Activated CD4-positive, alpha-beta memory T cell treated with anti-CD3 and anti-CD28 coated beads, Interleukin-2, amount 10 ng/mL, durations not matched to agents 7 days and 5 days (primary cell): Measurements from ENCODE around the gene TMEM86A. TPM values are rescaled to one million over a fixed set of nuclear protein-coding genes. Genes with fewer than 3 reads are reported as not detected.

Experiments
- CTCF ChIA-PET: fragments of 350-600 bp; sonication (Branson Sonifier 250); formaldehyde crosslinking; loops from one replicate; lab custom pipeline; 2021; ENCODE audit warnings: antibody characterized with exemption, inconsistent platforms; lab: Charles Lee
- POLR2A ChIA-PET: fragments of 350-600 bp; sonication (Branson Sonifier 250); formaldehyde crosslinking; loops from one replicate; lab custom pipeline; 2021; ENCODE audit warnings: antibody characterized with exemption; lab: Charles Lee
- DNase-seq: peaks from one replicate; pipeline ENCODE4 v3.0.0-alpha.2; 2020
- H3K27ac Mint-ChIP-seq: one replicate; pipeline ENCODE4 v1.8.0; 2021; ENCODE audit warnings: mild to moderate bottlenecking, mixed read lengths
- H3K27me3 Mint-ChIP-seq: one replicate; pipeline ENCODE4 v1.8.0; 2021; ENCODE audit warnings: mixed read lengths
- H3K36me3 Mint-ChIP-seq: one replicate; pipeline ENCODE4 v1.8.0; 2021; ENCODE audit warnings: low read depth, mixed read lengths
- H3K4me1 Mint-ChIP-seq: one replicate; pipeline ENCODE4 v1.8.0; 2021; ENCODE audit warnings: mixed read lengths
- H3K4me3 Mint-ChIP-seq: one replicate; pipeline ENCODE4 v1.8.0; 2021; ENCODE audit warnings: mild to moderate bottlenecking, mixed read lengths
- H3K9me3 Mint-ChIP-seq: one replicate; pipeline ENCODE4 v1.8.0; 2021; ENCODE audit warnings: mixed read lengths
- total RNA-seq, 2 experiments: library from RNA; stranded (reverse); gene quantifications; one replicate each; pipeline ENCODE4 v1.2.3, GENCODE V29; 2021

Gene TMEM86A
- total RNA-seq, 2 experiments from 2014 or later: 1.8 to 2.4 TPM

GRCh38 chr11:18715476-18715875 lies 16.9 kb downstream of the TMEM86A start:
- no peak for DNase-seq
- ChIA-PET CTCF (interaction anchor here (1.1 to 1.6 kb wide), 2 partner anchors 8 to 12 kb away, joined by 3 read pairs; no protein-coding TSS in a partner anchor), POLR2A (no interaction called here)
- H3K4me3 Mint-ChIP-seq: no peak overlapping the region
- H3K27me3 Mint-ChIP-seq: peaks cover 11% of the 10 kb centered on the region
- no peaks in the 10 kb centered on the region for H3K4me1 Mint-ChIP-seq
- H3K27ac Mint-ChIP-seq: no peak overlapping the region
- no peaks in the 10 kb centered on the region for H3K36me3 Mint-ChIP-seq
- no peaks in the 10 kb centered on the region for H3K9me3 Mint-ChIP-seq

DNA sequence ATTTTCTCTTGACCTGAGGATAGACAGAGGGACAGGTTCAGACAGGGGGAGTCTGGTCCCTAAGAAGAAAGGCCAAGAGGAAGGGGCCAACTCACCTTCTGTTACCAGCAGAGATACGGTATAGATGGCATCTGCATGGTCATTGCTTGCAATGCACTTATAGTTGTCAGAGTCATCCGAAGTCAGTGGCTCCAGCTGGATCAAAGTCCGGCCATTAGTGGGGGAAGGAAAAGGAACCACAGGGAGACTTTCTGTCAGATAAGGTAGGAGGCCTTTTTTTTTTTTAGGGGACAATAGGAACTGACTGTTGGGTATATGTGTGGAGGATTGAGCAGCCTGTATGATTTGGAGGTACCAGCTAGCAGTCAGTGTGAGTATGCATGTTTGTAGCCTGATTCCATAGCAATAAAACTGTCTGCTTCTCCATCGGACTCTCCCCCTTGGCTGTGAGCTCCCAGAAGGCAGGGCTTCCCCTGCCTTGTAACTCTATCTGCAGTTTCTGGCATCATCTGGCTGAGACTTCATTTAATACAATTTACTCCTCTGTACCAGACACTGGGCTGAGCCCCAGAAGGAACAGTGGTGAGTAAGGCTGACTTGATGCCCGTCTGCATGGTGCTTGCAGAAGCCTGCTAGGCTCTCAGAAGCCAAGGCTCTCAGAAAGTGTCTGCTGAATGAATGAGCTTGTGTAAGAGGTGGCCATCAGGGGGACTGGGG lies 21.7 kb downstream of the TMEM86A start:
- POLR2A ChIA-PET: interaction anchor here (0.6 to 3.0 kb wide), 4 partner anchors 22 to 139 kb away, joined by 3 to 10 read pairs (median 4); partner anchors contain the start of genes SPTY2D1 and TMEM86A
- Mint-ChIP-seq H3K27ac (no peak overlapping the region), H3K27me3 (peaks cover 14% of the 10 kb centered on the region), H3K9me3 (no peaks in the 10 kb centered on the region), H3K36me3 (no peaks in the 10 kb centered on the region), H3K4me3 (peak overlapping the region; percentile 80), H3K4me1 (peaks cover 12% of the 10 kb centered on the region)
- DNase-seq: no peak
- CTCF ChIA-PET: interaction anchor here (0.9 to 4.4 kb wide), 5 partner anchors 7 to 605 kb away, joined by 3 to 45 read pairs (median 10); no protein-coding TSS in a partner anchor

- no peak overlapping the region for H3K27ac Mint-ChIP-seq
- peaks cover 12% of the 10 kb centered on the region for H3K4me1 Mint-ChIP-seq
- H3K27me3 Mint-ChIP-seq: peaks cover 14% of the 10 kb centered on the region
- ChIA-PET CTCF (interaction anchor here (0.7 to 4.4 kb wide), 35 partner anchors 8 to 605 kb away, joined by 3 to 45 read pairs (median 7); partner anchors contain the start of genes LDHA, SPTY2D1, TMEM86A and TSG101), POLR2A (interaction anchor here (0.8 to 3.0 kb wide), 5 partner anchors 23 to 194 kb away, joined by 3 to 10 read pairs (median 6); partner anchors contain the start of genes SPTY2D1, TMEM86A and TSG101)
- H3K4me3 Mint-ChIP-seq: peak overlapping the region; percentile 80
- H3K36me3 Mint-ChIP-seq: no peaks in the 10 kb centered on the region
- peak; percentile 81 for DNase-seq
- H3K9me3 Mint-ChIP-seq: no peaks in the 10 kb centered on the region
Observed at GRCh38 chr11:18720808-18721560, 22.4 kb downstream of the TMEM86A start.

GRCh38 chr11:18721561-18722292 lies 23.1 kb downstream of the TMEM86A start:
- ChIA-PET POLR2A (interaction anchor here (0.6 to 3.0 kb wide), 8 partner anchors 10 to 195 kb away, joined by 3 to 10 read pairs (median 5); partner anchors contain the start of genes SPTY2D1, TMEM86A and TSG101), CTCF (interaction anchor here (0.6 to 4.4 kb wide), 55 partner anchors 9 to 815 kb away, joined by 3 to 45 read pairs (median 5); partner anchors contain the start of genes HPS5, LDHA, SPTY2D1 and TMEM86A)
- peak overlapping the region; percentile 31 for H3K27ac Mint-ChIP-seq
- peaks cover 11% of the 10 kb centered on the region for H3K27me3 Mint-ChIP-seq
- no peaks in the 10 kb centered on the region for H3K36me3 Mint-ChIP-seq
- DNase-seq: peak; percentile 54
- H3K4me3 Mint-ChIP-seq: peak overlapping the region; percentile 80
- H3K9me3 Mint-ChIP-seq: no peaks in the 10 kb centered on the region
- H3K4me1 Mint-ChIP-seq: peaks cover 12% of the 10 kb centered on the region

DNA sequence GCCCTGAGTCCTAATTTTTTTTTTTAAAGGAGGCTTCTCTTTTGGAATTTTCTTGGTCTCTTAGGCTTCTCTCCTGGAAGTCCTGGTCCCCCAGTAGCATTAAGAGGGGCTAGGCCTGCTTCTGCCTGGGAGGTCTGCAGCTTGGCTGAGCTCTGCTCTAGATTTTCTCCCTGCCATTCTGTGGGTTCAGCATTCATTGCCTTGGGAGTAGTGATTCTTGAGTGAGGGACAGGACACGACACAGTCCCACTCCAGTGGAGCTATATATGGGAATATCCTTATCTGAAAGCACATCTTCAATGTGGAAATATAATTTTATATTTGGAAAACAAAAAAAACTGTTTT lies 23.7 kb downstream of the TMEM86A start:
- Mint-ChIP-seq H3K4me1 (peaks cover 12% of the 10 kb centered on the region), H3K27me3 (peaks cover 11% of the 10 kb centered on the region), H3K27ac (no peak overlapping the region), H3K9me3 (no peaks in the 10 kb centered on the region), H3K36me3 (no peaks in the 10 kb centered on the region), H3K4me3 (peak overlapping the region; percentile 80)
- ChIA-PET CTCF (interaction anchor here (0.6 to 4.4 kb wide), 52 partner anchors 9 to 816 kb away, joined by 3 to 45 read pairs (median 6); partner anchors contain the start of genes HPS5, LDHA, SPTY2D1 and TMEM86A), POLR2A (interaction anchor here (0.7 to 3.0 kb wide), 7 partner anchors 9 to 196 kb away, joined by 4 to 10 read pairs (median 5); partner anchors contain the start of genes SPTY2D1, TMEM86A and TSG101)
- no peak for DNase-seq

GRCh38 chr11:18723991-18724390 lies 25.4 kb downstream of the TMEM86A start:
- H3K27me3 Mint-ChIP-seq: peaks cover 7% of the 10 kb centered on the region
- no peak overlapping the region for H3K4me3 Mint-ChIP-seq
- peaks cover 12% of the 10 kb centered on the region for H3K4me1 Mint-ChIP-seq
- H3K9me3 Mint-ChIP-seq: no peaks in the 10 kb centered on the region
- DNase-seq: no peak
- H3K27ac Mint-ChIP-seq: no peak overlapping the region
- H3K36me3 Mint-ChIP-seq: no peaks in the 10 kb centered on the region
- ChIA-PET CTCF (interaction anchor here (0.9 to 4.4 kb wide), 5 partner anchors 7 to 183 kb away, joined by 3 to 45 read pairs (median 9); no protein-coding TSS in a partner anchor), POLR2A (interaction anchor here (1.0 to 1.1 kb wide), 2 partner anchors 21 to 90 kb away, joined by 3 to 4 read pairs; partner anchors contain the start of gene SPTY2D1)

- no peak for DNase-seq
- no peaks in the 10 kb centered on the region for H3K36me3 Mint-ChIP-seq
- peaks cover 12% of the 10 kb centered on the region for H3K4me1 Mint-ChIP-seq
- H3K4me3 Mint-ChIP-seq: no peak within 1 kb of the TSS
- CTCF ChIA-PET: interaction anchor here (0.6 kb wide), 1 partner anchor 24 kb away, joined by 3 read pairs; no protein-coding TSS in a partner anchor
- POLR2A ChIA-PET: no interaction called here
- H3K9me3 Mint-ChIP-seq: no peaks in the 10 kb centered on the region
- H3K27ac Mint-ChIP-seq: no peak within 1 kb of the TSS
- H3K27me3 Mint-ChIP-seq: peaks cover 2% of the 10 kb centered on the region
Observed at GRCh38 chr11:18726040-18726439, 27.5 kb downstream of the TMEM86A start, which contains the start of gene IGSF22. IGSF22 (minus strand) TSS chr11:18726188; CDS start chr11:18724236, 1,952 bp downstream.

GRCh38 chr11:18727479-18728236 lies 29.1 kb downstream of the TMEM86A start:
- Mint-ChIP-seq H3K36me3 (no peaks in the 10 kb centered on the region), H3K4me1 (peaks cover 5% of the 10 kb centered on the region), H3K4me3 (no peak overlapping the region), H3K27ac (no peak overlapping the region), H3K27me3 (peaks cover 2% of the 10 kb centered on the region), H3K9me3 (no peaks in the 10 kb centered on the region)
- ChIA-PET CTCF (interaction anchor here (0.8 to 2.0 kb wide), 18 partner anchors 10 to 617 kb away, joined by 3 to 8 read pairs (median 4); partner anchors contain the start of genes TMEM86A and TSG101), POLR2A (interaction anchor here (1.3 kb wide), 1 partner anchor 22 kb away, joined by 4 read pairs; no protein-coding TSS in a partner anchor)
- peak; percentile 42 for DNase-seq

GRCh38 chr11:18728658-18729057 lies 30.1 kb downstream of the TMEM86A start:
- no peaks in the 10 kb centered on the region for H3K36me3 Mint-ChIP-seq
- POLR2A ChIA-PET: interaction anchor here (1.3 kb wide), 1 partner anchor 23 kb away, joined by 4 read pairs; no protein-coding TSS in a partner anchor
- H3K4me1 Mint-ChIP-seq: peaks cover 5% of the 10 kb centered on the region
- no peaks in the 10 kb centered on the region for H3K9me3 Mint-ChIP-seq
- no peak overlapping the region for H3K27ac Mint-ChIP-seq
- peaks cover 2% of the 10 kb centered on the region for H3K27me3 Mint-ChIP-seq
- no peak overlapping the region for H3K4me3 Mint-ChIP-seq
- no peak for DNase-seq
- CTCF ChIA-PET: interaction anchor here (0.6 to 2.0 kb wide), 12 partner anchors 9 to 618 kb away, joined by 3 to 8 read pairs (median 4); no protein-coding TSS in a partner anchor

DNA sequence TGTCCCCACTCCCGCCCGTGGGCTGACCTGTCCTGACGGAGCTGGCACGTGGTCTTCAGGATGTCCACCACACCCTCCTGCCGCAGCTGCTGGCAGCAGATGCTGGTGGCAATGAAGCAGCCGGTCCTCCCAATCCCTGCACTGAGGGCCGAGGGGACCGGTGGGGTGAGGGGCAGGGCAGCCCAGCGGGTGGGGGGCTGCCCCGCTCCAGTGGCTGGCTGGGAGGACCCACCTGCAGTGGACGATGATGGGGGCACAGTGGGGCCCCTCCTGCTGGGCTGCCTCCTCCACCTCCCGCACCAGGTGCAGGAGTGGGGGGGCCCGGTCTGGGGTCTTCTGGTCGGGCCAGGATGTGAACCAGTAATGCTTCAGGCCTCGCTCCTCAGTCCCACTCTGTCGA lies 30.8 kb downstream of the TMEM86A start:
- no peaks in the 10 kb centered on the region for H3K27me3 Mint-ChIP-seq
- H3K9me3 Mint-ChIP-seq: no peaks in the 10 kb centered on the region
- H3K36me3 Mint-ChIP-seq: no peaks in the 10 kb centered on the region
- CTCF ChIA-PET: interaction anchor here (1.0 to 4.0 kb wide), 3 partner anchors 9 to 190 kb away, joined by 3 to 33 read pairs (median 3); no protein-coding TSS in a partner anchor
- H3K4me3 Mint-ChIP-seq: no peak overlapping the region
- POLR2A ChIA-PET: no interaction called here
- H3K27ac Mint-ChIP-seq: no peak overlapping the region
- H3K4me1 Mint-ChIP-seq: peaks cover 5% of the 10 kb centered on the region
- no peak for DNase-seq

GRCh38 chr11:18730020-18730419 lies 31.4 kb downstream of the TMEM86A start:
- Mint-ChIP-seq H3K4me1 (peaks cover 5% of the 10 kb centered on the region), H3K4me3 (no peak overlapping the region), H3K27ac (no peak overlapping the region), H3K9me3 (no peaks in the 10 kb centered on the region), H3K27me3 (no peaks in the 10 kb centered on the region), H3K36me3 (no peaks in the 10 kb centered on the region)
- no peak for DNase-seq
- POLR2A ChIA-PET: no interaction called here
- CTCF ChIA-PET: interaction anchor here (0.5 to 4.0 kb wide), 6 partner anchors 8 to 308 kb away, joined by 3 to 45 read pairs (median 9); no protein-coding TSS in a partner anchor
